Measurements from ENCODE around the gene ARHGAP15.

Gene ARHGAP15

GRCh38 chr2:143151111-143151752 is 22.0 kb downstream of the ARHGAP15 start:
- no peak for TF ChIP-seq CTCF (IDR thresholded peaks at IDR 0.05; ENCODE audit: low read depth, low read length)
- H3K4me3 ChIP-seq (ENCODE audit: low read depth, low read length) = no peak overlapping the region
- no peak overlapping the region for H3K27ac ChIP-seq

GRCh38 chr2:143152219-143152618 is 23.0 kb downstream of the ARHGAP15 start:
- Histone ChIP-seq H3K9me3 (ENCODE audit: severe bottlenecking) (no peaks in the 10 kb centered on the region), H3K4me3 (ENCODE audit: low read depth, low read length) (no peak overlapping the region), H3K27ac (no peak overlapping the region), H3K36me3 (no peaks in the 10 kb centered on the region), H3K27me3 (ENCODE audit: insufficient read depth, low read depth, severe bottlenecking) (no peaks in the 10 kb centered on the region)
- no peak for DNase-seq
- no peak for TF ChIP-seq CTCF (IDR thresholded peaks at IDR 0.05; ENCODE audit: low read depth, low read length)

More at GRCh38 chr2:143151111-143151752, 22.0 kb downstream of the ARHGAP15 start:
- Histone ChIP-seq H3K27me3 (ENCODE audit: insufficient read depth, low read depth, severe bottlenecking) (no peaks in the 10 kb centered on the region), H3K9me3 (ENCODE audit: severe bottlenecking) (no peaks in the 10 kb centered on the region), H3K36me3 (no peaks in the 10 kb centered on the region)
- DNase-seq = no peak

DNA sequence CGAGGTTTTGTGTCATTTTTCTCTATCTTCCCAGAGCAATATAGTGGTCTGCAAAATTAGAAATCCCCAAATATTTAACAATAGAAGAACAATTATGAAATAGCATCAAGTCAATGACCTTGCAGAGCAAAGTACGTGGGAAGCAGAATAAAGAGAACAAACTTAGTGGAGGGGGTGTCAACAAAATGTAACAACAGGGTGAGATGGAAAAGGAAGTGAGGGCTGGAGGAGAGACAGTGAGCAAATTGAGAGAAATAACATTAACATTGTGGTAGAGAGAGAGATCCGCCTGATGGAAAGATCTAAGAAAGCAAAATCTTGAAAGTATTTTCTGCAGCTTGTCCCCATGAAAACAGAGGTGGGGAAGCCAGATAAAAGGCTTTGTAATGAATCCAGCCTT is 23.4 kb downstream of the ARHGAP15 start:
- no peak overlapping the region for H3K27ac ChIP-seq
- H3K27me3 ChIP-seq (ENCODE audit: insufficient read depth, low read depth, severe bottlenecking) = no peaks in the 10 kb centered on the region
- no peak for DNase-seq
- TF ChIP-seq CTCF (IDR thresholded peaks at IDR 0.05; ENCODE audit: low read depth, low read length) = no peak
- no peaks in the 10 kb centered on the region for H3K9me3 ChIP-seq (ENCODE audit: severe bottlenecking)
- no peak overlapping the region for H3K4me3 ChIP-seq (ENCODE audit: low read depth, low read length)
- H3K36me3 ChIP-seq = no peaks in the 10 kb centered on the region

GRCh38 chr2:143155661-143156060 is 26.4 kb downstream of the ARHGAP15 start:
- no peak for DNase-seq
- TF ChIP-seq CTCF (IDR thresholded peaks at IDR 0.05; ENCODE audit: low read depth, low read length) = no peak
- no peaks in the 10 kb centered on the region for H3K9me3 ChIP-seq (ENCODE audit: severe bottlenecking)

DNA sequence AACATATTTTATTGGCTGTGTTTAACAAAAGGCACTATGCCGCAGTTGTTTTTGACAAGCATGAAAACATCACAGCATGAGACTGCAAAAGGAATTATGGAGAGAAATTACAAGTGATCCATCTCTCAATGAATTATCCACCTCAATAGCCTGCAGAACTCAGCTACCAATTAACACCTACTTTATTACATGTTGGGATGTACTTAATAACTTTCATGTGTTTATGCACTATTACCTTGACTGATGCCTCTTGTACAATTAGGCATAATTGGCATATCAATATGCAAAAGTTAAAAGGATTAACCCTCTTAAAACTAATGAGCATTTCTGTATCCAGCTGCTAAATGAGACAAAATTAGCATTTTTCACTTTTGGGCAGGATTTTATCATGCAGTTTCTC is 27.8 kb downstream of the ARHGAP15 start:
- H3K36me3 ChIP-seq = no peaks in the 10 kb centered on the region
- no peak for TF ChIP-seq CTCF (IDR thresholded peaks at IDR 0.05; ENCODE audit: low read depth, low read length)
- H3K4me3 ChIP-seq (ENCODE audit: low read depth, low read length) = no peak overlapping the region

More at GRCh38 chr2:143155661-143156060, 26.4 kb downstream of the ARHGAP15 start:
- no peaks in the 10 kb centered on the region for H3K36me3 ChIP-seq
- no peak overlapping the region for H3K4me3 ChIP-seq (ENCODE audit: low read depth, low read length)
- H3K27me3 ChIP-seq (ENCODE audit: insufficient read depth, low read depth, severe bottlenecking) = no peaks in the 10 kb centered on the region
- H3K27ac ChIP-seq = no peak overlapping the region

DNA sequence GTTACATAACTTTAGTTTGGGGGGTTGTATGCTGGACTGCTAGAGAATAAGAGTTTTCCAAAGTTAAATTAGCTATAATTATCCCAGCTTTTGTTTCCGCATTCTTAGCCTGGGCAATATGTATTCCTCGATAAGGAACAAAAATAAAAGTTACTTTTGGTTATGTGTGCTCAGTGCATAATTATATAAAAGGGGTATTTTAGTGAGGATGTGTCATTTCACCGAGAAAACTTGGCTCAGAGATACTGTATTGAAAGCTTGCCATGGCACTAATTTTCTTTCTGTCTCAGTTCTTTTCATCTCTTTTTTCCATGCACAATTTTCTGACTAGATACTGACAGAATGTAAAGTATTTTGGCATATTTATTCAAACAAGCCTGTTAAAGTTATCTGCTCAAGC is 28.2 kb downstream of the ARHGAP15 start:
- H3K4me3 ChIP-seq (ENCODE audit: low read depth, low read length) = no peak overlapping the region
- TF ChIP-seq CTCF (IDR thresholded peaks at IDR 0.05; ENCODE audit: low read depth, low read length) = no peak

More for the DNA sequence above, 27.8 kb downstream of the ARHGAP15 start:
- Histone ChIP-seq H3K27me3 (ENCODE audit: insufficient read depth, low read depth, severe bottlenecking) (no peaks in the 10 kb centered on the region), H3K27ac (no peak overlapping the region), H3K9me3 (ENCODE audit: severe bottlenecking) (no peaks in the 10 kb centered on the region)
- no peak for DNase-seq

More for the DNA sequence above, 28.2 kb downstream of the ARHGAP15 start:
- Histone ChIP-seq H3K27me3 (ENCODE audit: insufficient read depth, low read depth, severe bottlenecking) (no peaks in the 10 kb centered on the region), H3K36me3 (no peaks in the 10 kb centered on the region), H3K9me3 (ENCODE audit: severe bottlenecking) (no peaks in the 10 kb centered on the region), H3K27ac (no peak overlapping the region)
- DNase-seq = no peak
